HepG2 (cell line): ENCODE data around the gene PNPLA1. TPM values are rescaled to one million over a fixed set of nuclear protein-coding genes. Genes with fewer than 3 reads are reported as not detected.

Experiments
- ATAC-seq: fragments of 200-7000 bp; cut with Tn5 transposase; 3 replicates; pipeline ENCODE4 v1.9.1; 2020; ENCODE audit warnings: mild to moderate bottlenecking, moderate library complexity
- BruUV-seq: library from RNA; stranded (reverse); fragments of 400-500 nt; replicated peaks from 2 replicates; lab custom pipeline; 2021; lab: Mats Ljungman, UMichigan
- CTCF ChIA-PET: fragments of 300-600 bp; formaldehyde crosslinking; extraction: SDS; loops from one replicate; lab custom pipeline; 2021; ENCODE audit warnings: low total read pairs, inconsistent platforms, low intra/inter-chr PET ratio; lab: Yijun Ruan, JAX
- POLR2A ChIA-PET: fragments of 350-600 bp; sonication (Branson Sonifier 250); formaldehyde crosslinking; loops from one replicate; lab custom pipeline; 2020; ENCODE audit warnings: antibody characterized with exemption, inconsistent platforms; lab: Yijun Ruan, JAX
- DNase-seq: peaks from one replicate; pipeline ENCODE4 v3.0.0-alpha.2; 2015; ENCODE audit warnings: low spot score
- FAIRE-seq: peaks from 3 replicates; lab custom pipeline; 2011; peaks lifted over from hg19 to GRCh38; lab: Jason Lieb, UNC
- H2AFZ ChIP-seq: one replicate; pipeline ENCODE4 v1.6.1; 2011; ENCODE audit warnings: low read length, inconsistent platforms
- H3K27ac ChIP-seq: fragments of 300-600 bp; 3 replicates; pipeline ENCODE4 v1.8.0; 2011; ENCODE audit warnings: mixed run types, mild to moderate bottlenecking, mixed read lengths, low read length, inconsistent platforms; ENCODE audit not compliant: insufficient read depth; ENCODE audit errors: extremely low read length
- H3K27me3 ChIP-seq, 2 experiments: fragments of 200-600 bp in 1 of 2; 2 replicates in 1 of 2; 3 replicates in 1 of 2; pipeline versions ENCODE4 v1.6.0 to v1.8.0; 2011; ENCODE audit warnings: low read length in 2 of 2, mild to moderate bottlenecking in 2 of 2, moderate library complexity in 2 of 2, inconsistent platforms in 1 of 2; ENCODE audit not compliant: insufficient read depth in 2 of 2, control insufficient read depth in 1 of 2
- H3K36me3 ChIP-seq, 2 experiments: fragments of 200-600 bp in 1 of 2; replicated peaks in 1 of 2; 2 replicates in 1 of 2; 3 replicates in 1 of 2; pipeline versions ENCODE4 v1.5.1 to v1.8.0; 2011; ENCODE audit warnings: low read length in 2 of 2, inconsistent platforms in 1 of 2; ENCODE audit not compliant: insufficient read depth in 2 of 2, control insufficient read depth in 1 of 2
- H3K4me1 ChIP-seq: 2 replicates; pipeline ENCODE4 v1.5.1; 2012; ENCODE audit warnings: low read length, inconsistent platforms; ENCODE audit not compliant: insufficient read depth
- H3K4me2 ChIP-seq: 2 replicates; pipeline ENCODE4 v1.6.0; 2011; ENCODE audit warnings: low read depth, low read length, inconsistent platforms
- H3K4me3 ChIP-seq, 3 experiments: fragments of 200-600 bp in 1 of 3; sonication (generic), shearing (Covaris generic) in 1 of 3; replicated peaks in 1 of 3; 2 replicates each; pipeline ENCODE4 v1.5.1; 2011 to 2016; ENCODE audit warnings: low read length in 3 of 3, inconsistent platforms in 2 of 3, low read depth in 2 of 3, mild to moderate bottlenecking in 2 of 3, control low read depth in 1 of 3, mixed read lengths in 1 of 3; ENCODE audit not compliant: insufficient read depth in 1 of 3
- H3K79me2 ChIP-seq: one replicate; pipeline ENCODE4 v1.6.1; 2011; ENCODE audit warnings: low read length, inconsistent platforms; ENCODE audit not compliant: insufficient read depth
- H3K9ac ChIP-seq: 2 replicates; pipeline ENCODE4 v1.6.0; 2011; ENCODE audit warnings: mild to moderate bottlenecking, low read depth, low read length, inconsistent platforms; ENCODE audit not compliant: insufficient read depth
- H3K9me3 ChIP-seq: 2 replicates; pipeline ENCODE4 v1.5.1; 2012; ENCODE audit warnings: mild to moderate bottlenecking, low read length
- H4K20me1 ChIP-seq: 2 replicates; pipeline ENCODE4 v1.6.0; 2011; ENCODE audit warnings: inconsistent platforms, mild to moderate bottlenecking, low read length, moderate library complexity; ENCODE audit not compliant: insufficient read depth
- DRAP1 ChIP-seq: IDR thresholded peaks from 2 replicates; pipeline ENCODE4 v1.6.1; 2016; ENCODE audit warnings: missing genetic modification reagents, missing compliant biosample characterization
- EED ChIP-seq: sonication (generic); formaldehyde crosslinking; IDR thresholded peaks from 2 replicates; pipeline ENCODE4 v1.5.0; 2020; ENCODE audit warnings: mild to moderate bottlenecking, missing genetic modification reagents
- FOXP4 ChIP-seq: sonication (generic); formaldehyde crosslinking; IDR thresholded peaks from 2 replicates; pipeline ENCODE4 v1.4.0; 2020; ENCODE audit warnings: missing genetic modification reagents
- HMG20B ChIP-seq: conservative IDR thresholded peaks from 2 replicates; pipeline ENCODE4 v1.6.1; 2016; ENCODE audit warnings: missing genetic modification reagents, missing compliant biosample characterization
- MIXL1 ChIP-seq: IDR thresholded peaks from 2 replicates; pipeline ENCODE4 v1.6.1; 2016
- MTA1 ChIP-seq: sonication (generic); formaldehyde crosslinking; IDR thresholded peaks from 2 replicates; pipeline ENCODE4 v1.4.0; 2020; ENCODE audit warnings: missing genetic modification reagents, mild to moderate bottlenecking, borderline replicate concordance
- NR2F2 ChIP-seq: IDR thresholded peaks from 2 replicates; pipeline ENCODE4 v1.6.1; 2012; ENCODE audit warnings: low read depth, inconsistent platforms, borderline replicate concordance
- PHF8 ChIP-seq: sonication (generic); formaldehyde crosslinking; IDR thresholded peaks from 2 replicates; pipeline ENCODE4 v1.5.0; 2020; ENCODE audit warnings: missing genetic modification reagents
- RAD51 ChIP-seq: fragments of 450-650 bp; IDR thresholded peaks from 2 replicates; pipeline ENCODE4 v1.6.1; 2016; ENCODE audit warnings: borderline replicate concordance
- SNRNP70 ChIP-seq: fragments of 200-400 bp; formaldehyde crosslinking; IDR thresholded peaks from 2 replicates; pipeline ENCODE4 v1.6.1; 2017; ENCODE audit warnings: mild to moderate bottlenecking, low read depth, low read length, moderate library complexity
- SP1 ChIP-seq, 2 experiments: fragments of 450-650 bp in 1 of 2; sonication (generic) in 1 of 2; formaldehyde crosslinking in 1 of 2; IDR thresholded peaks; 2 replicates each; pipeline versions ENCODE4 v1.4.0 to v1.6.1; 2016 to 2020; ENCODE audit warnings: missing genetic modification reagents in 1 of 2
- SYNCRIP ChIP-seq: fragments of 200-400 bp; formaldehyde crosslinking; IDR thresholded peaks from 2 replicates; pipeline ENCODE4 v1.6.1; 2018; ENCODE audit warnings: mild to moderate bottlenecking, low read depth, low read length; ENCODE audit not compliant: insufficient read depth
- TGIF2 ChIP-seq: IDR thresholded peaks from 2 replicates; pipeline ENCODE4 v1.6.1; 2016; ENCODE audit warnings: control low read depth, missing compliant biosample characterization
- ZNF546 ChIP-seq: sonication (generic); formaldehyde crosslinking; conservative IDR thresholded peaks from 2 replicates; pipeline ENCODE4 v1.8.1; 2023; ENCODE audit warnings: mild to moderate bottlenecking, missing genetic modification reagents
- WGBS: methylation state at CpG from one replicate; pipeline ENCODE4 v1.1.6; 2017; ENCODE audit warnings: low lambda C conversion rate; 5-methylcytosine and 5-hydroxymethylcytosine counted together
- in situ Hi-C: cut with HindIII; loops from 2 replicates; pipeline ENCODE4 v1.10.0; 2017; ENCODE audit warnings: low pct_unique_long_range_greater_than_20kb; ENCODE audit not compliant: extremely low pct_ligation_motif_present
- intact Hi-C: fragments of 100-400 bp; cut with micrococcal nuclease; formaldehyde crosslinking; loops from one replicate; pipeline ENCODE4 v1.10.0; 2022; ENCODE audit not compliant: unreplicated experiment
- polyA plus RNA-seq, 8 experiments: library from polyadenylated mRNA; depleted of rRNA in 3 of 8; stranded (reverse) in 7 of 8; unstranded in 1 of 8; fragments of >200 nt; fragmentation: Illumina TruSeq in 4 of 8; extraction: Trizol in 4 of 8; gene quantifications; 2 replicates each; pipeline versions ENCODE4 v1.2.1 to v1.2.3, GENCODE V29; 2011 to 2016; ENCODE audit warnings: low read depth in 4 of 8, missing spikeins in 1 of 8, mixed read lengths in 1 of 8; ENCODE audit not compliant: insufficient read depth in 1 of 8
- total RNA-seq, 5 experiments: library from RNA; depleted of rRNA; stranded (reverse); fragments of >200 nt; fragmentation: Illumina TruSeq; extraction: Trizol; gene quantifications; 2 replicates each; pipeline ENCODE4 v1.2.3, GENCODE V29; 2016; ENCODE audit warnings: low read depth in 1 of 5
- TF ChIP-seq, protein P1 (sequence below): sonication (generic); formaldehyde crosslinking; conservative IDR thresholded peaks from 2 replicates; pipeline ENCODE4 v1.8.1; 2023; ENCODE audit warnings: missing genetic modification reagents
- TF ChIP-seq, protein P2 (sequence below): sonication (generic); formaldehyde crosslinking; IDR thresholded peaks from 2 replicates; pipeline ENCODE4 v1.5.0; 2020; ENCODE audit warnings: missing genetic modification reagents, mild to moderate bottlenecking, borderline replicate concordance

PNPLA1 gene
- total and polyA plus RNA-seq, 2 of the 13 experiments (the other 11 are each of a cell fraction or from before 2014, with no cell fraction given): not detected

DNA sequence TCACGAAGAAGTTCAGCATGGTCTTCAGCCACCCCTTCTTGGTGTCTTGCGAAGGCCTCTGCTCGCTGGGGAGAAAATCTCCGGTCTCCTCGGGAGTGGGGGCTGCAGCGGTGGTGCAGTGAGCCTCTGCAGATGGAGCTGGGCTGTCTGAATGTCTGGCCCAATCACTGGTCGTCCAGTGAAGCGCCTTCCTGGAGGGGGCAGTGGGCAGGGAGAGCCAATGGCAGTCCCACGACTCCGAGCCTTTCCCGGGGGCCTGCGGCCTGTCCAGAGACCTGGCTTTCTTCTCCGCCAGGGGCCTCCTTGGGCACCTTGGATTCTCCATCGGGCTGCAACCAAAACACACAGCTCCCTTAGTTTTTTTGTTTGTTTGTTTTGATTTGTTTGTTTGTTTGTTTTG, 60.5 kb downstream of the PNPLA1 start:
- DNase-seq: no peak
- Histone ChIP-seq H2AFZ (no peak overlapping the region), H3K79me2 (no peaks in the 10 kb centered on the region), H3K4me1 (peaks cover 16% of the 10 kb centered on the region), H3K4me3 (no peak overlapping the region), H3K27me3 (peaks cover 4 to 46% of the 10 kb centered on the region in 2 experiments; a peak in 4 of 5 replicates)
- intact Hi-C loops: no loop called here
- in situ Hi-C loops: no loop called here
- CTCF ChIA-PET: no interaction called here
- no TSS peak for BruUV-seq
- TF ChIP-seq SP1 (IDR thresholded peaks at IDR 0.05) (no peak), SP1 (CRISPR knock-in tag; IDR thresholded peaks at IDR 0.05) (no peak), NR2F2 (no peak), EED (CRISPR knock-in tag) (no peak), SYNCRIP (no peak), MTA1 (no peak), DRAP1 (CRISPR knock-in tag) (no peak), FOXP4 (no peak), RAD51 (no peak), PHF8 (CRISPR knock-in tag) (no peak), MIXL1 (CRISPR knock-in tag) (no peak), HMG20B (no peak), SNRNP70 (no peak), TGIF2 (CRISPR knock-in tag) (no peak), ZNF546 (CRISPR knock-in tag) (no peak)
- TF ChIP-seq, protein P1, sequence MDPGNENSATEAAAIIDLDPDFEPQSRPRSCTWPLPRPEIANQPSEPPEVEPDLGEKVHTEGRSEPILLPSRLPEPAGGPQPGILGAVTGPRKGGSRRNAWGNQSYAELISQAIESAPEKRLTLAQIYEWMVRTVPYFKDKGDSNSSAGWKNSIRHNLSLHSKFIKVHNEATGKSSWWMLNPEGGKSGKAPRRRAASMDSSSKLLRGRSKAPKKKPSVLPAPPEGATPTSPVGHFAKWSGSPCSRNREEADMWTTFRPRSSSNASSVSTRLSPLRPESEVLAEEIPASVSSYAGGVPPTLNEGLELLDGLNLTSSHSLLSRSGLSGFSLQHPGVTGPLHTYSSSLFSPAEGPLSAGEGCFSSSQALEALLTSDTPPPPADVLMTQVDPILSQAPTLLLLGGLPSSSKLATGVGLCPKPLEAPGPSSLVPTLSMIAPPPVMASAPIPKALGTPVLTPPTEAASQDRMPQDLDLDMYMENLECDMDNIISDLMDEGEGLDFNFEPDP: no peak
- TF ChIP-seq, protein P2, sequence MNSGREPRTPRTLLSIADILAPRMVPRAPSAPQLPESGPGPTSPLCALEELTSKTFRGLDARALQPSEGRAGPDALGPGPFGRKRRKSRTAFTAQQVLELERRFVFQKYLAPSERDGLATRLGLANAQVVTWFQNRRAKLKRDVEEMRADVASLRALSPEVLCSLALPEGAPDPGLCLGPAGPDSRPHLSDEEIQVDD (CRISPR knock-in tag): no peak
- TF ChIP-seq, all 625 proteins: peak for 0
- Histone ChIP-seq H3K9ac (no peak overlapping the region), H3K9me3 (no peaks in the 10 kb centered on the region), H4K20me1 (no peaks in the 10 kb centered on the region), H3K36me3 (no peaks in the 10 kb centered on the region; a peak in 1 of 5 replicates), H3K27ac (no peak overlapping the region), H3K4me2 (no peak overlapping the region)
- FAIRE-seq (no peak), ATAC-seq (no peak)
- POLR2A ChIA-PET: no interaction called here
- WGBS: 63% methylated on average over 9 of the region's 14 CpGs
